OCI-LY1 (cell line): ENCODE data around the gene RNF144B.

Experiments used
- H2AFZ ChIP-seq: fragments of 200-600 bp; sonication (generic), shearing (Covaris generic); 2 replicates; pipeline ENCODE4 v1.6.0; 2014; ENCODE audit warnings: antibody characterized with exemption, mild to moderate bottlenecking, low read length
- H3F3A ChIP-seq: fragments of 200-600 bp; sonication (generic), shearing (Covaris generic); 2 replicates; pipeline ENCODE4 v1.6.0; 2014; ENCODE audit warnings: mild to moderate bottlenecking, antibody characterized with exemption, low read length, moderate library complexity; ENCODE audit not compliant: insufficient read depth
- H3K27ac ChIP-seq: fragments of 200-600 bp; sonication (generic); 2 replicates; pipeline ENCODE4 v1.5.1; 2014; ENCODE audit warnings: low read length, mixed run types, mild to moderate bottlenecking, low read depth; ENCODE audit not compliant: poor library complexity, severe bottlenecking
- H3K27me3 ChIP-seq: fragments of 200-600 bp; sonication (generic); 2 replicates; pipeline ENCODE4 v1.6.0; 2014; ENCODE audit warnings: antibody characterized with exemption, mild to moderate bottlenecking, low read length, moderate library complexity; ENCODE audit not compliant: insufficient read depth
- H3K36me3 ChIP-seq: fragments of 200-600 bp; sonication (generic); 2 replicates; pipeline ENCODE4 v1.6.1; 2014; ENCODE audit warnings: mild to moderate bottlenecking, antibody characterized with exemption, low read length, moderate library complexity, mixed read lengths; ENCODE audit not compliant: insufficient read depth
- H3K4me1 ChIP-seq: fragments of 200-600 bp; sonication (generic); 2 replicates; pipeline ENCODE4 v1.5.1; 2014; ENCODE audit warnings: mild to moderate bottlenecking, low read length, moderate library complexity; ENCODE audit not compliant: insufficient read depth, severe bottlenecking
- H3K4me2 ChIP-seq: fragments of 200-600 bp; sonication (generic), shearing (Covaris generic); 2 replicates; pipeline ENCODE4 v1.6.1; 2014; ENCODE audit warnings: low read length
- H3K4me3 ChIP-seq: fragments of 200-600 bp; sonication (generic); 2 replicates; pipeline ENCODE4 v1.5.1; 2014; ENCODE audit warnings: low read length, low read depth, mild to moderate bottlenecking, mixed read lengths; ENCODE audit not compliant: poor library complexity, severe bottlenecking
- H3K79me2 ChIP-seq: fragments of 200-600 bp; shearing (Covaris generic); 2 replicates; pipeline ENCODE4 v1.6.1; 2016; ENCODE audit warnings: mixed run types, low read length, mixed read lengths; ENCODE audit not compliant: insufficient read depth
- H3K9ac ChIP-seq: fragments of 200-600 bp; sonication (generic), shearing (Covaris generic); 2 replicates; pipeline ENCODE4 v1.6.1; 2014; ENCODE audit warnings: mild to moderate bottlenecking, low read length, mixed read lengths
- H3K9me2 ChIP-seq: fragments of 200-600 bp; sonication (generic), shearing (Covaris generic); 2 replicates; pipeline ENCODE4 v1.6.1; 2014; ENCODE audit warnings: low read depth, mild to moderate bottlenecking, low read length, mixed read lengths
- H3K9me3 ChIP-seq: fragments of 200-600 bp; shearing (Covaris generic); 2 replicates; pipeline ENCODE4 v1.6.1; 2014; ENCODE audit warnings: low read length, mixed read lengths
- H4K20me1 ChIP-seq: fragments of 200-600 bp; sonication (generic), shearing (Covaris generic); 2 replicates; pipeline ENCODE4 v1.6.0; 2016; ENCODE audit warnings: mild to moderate bottlenecking, low read length; ENCODE audit not compliant: insufficient read depth
- CTCF ChIP-seq: fragments of 200-600 bp; sonication (generic), shearing (Covaris generic); IDR thresholded peaks from 2 replicates; pipeline ENCODE4 v1.5.1; 2017; ENCODE audit warnings: mild to moderate bottlenecking, antibody characterized with exemption, low read length, moderate library complexity, mixed read lengths
- EZH2 ChIP-seq: fragments of 200-600 bp; sonication (generic), shearing (Covaris generic); IDR thresholded peaks from 2 replicates; pipeline ENCODE4 v1.8.0; 2017; ENCODE audit warnings: borderline replicate concordance, mixed run types, mild to moderate bottlenecking, antibody characterized with exemption, low read length, moderate library complexity, mixed read lengths

RNF144B gene

GRCh38 chr6:18507018-18507415 is 119.9 kb downstream of the RNF144B start:
- Histone ChIP-seq H3K27me3 (no peaks in the 10 kb centered on the region), H3K4me1 (peaks cover 9% of the 10 kb centered on the region), H3K4me3 (no peak overlapping the region), H3F3A (no peaks in the 10 kb centered on the region), H3K4me2 (no peak overlapping the region), H3K79me2 (no peaks in the 10 kb centered on the region), H2AFZ (no peak overlapping the region), H3K9ac (no peak overlapping the region), H3K27ac (no peak overlapping the region), H3K36me3 (no peaks in the 10 kb centered on the region), H4K20me1 (no peaks in the 10 kb centered on the region), H3K9me2 (no peaks in the 10 kb centered on the region), H3K9me3 (no peaks in the 10 kb centered on the region)
- TF ChIP-seq EZH2 (no peak), CTCF (no peak)

- Histone ChIP-seq H3K9me3 (no peaks in the 10 kb centered on the region), H3K79me2 (no peaks in the 10 kb centered on the region), H3K9ac (no peak overlapping the region), H3K4me3 (no peak overlapping the region), H4K20me1 (no peaks in the 10 kb centered on the region), H3K27me3 (no peaks in the 10 kb centered on the region), H2AFZ (no peak overlapping the region), H3K4me1 (peaks cover 9% of the 10 kb centered on the region), H3K27ac (no peak overlapping the region), H3K36me3 (no peaks in the 10 kb centered on the region), H3K4me2 (no peak overlapping the region), H3F3A (no peaks in the 10 kb centered on the region), H3K9me2 (no peaks in the 10 kb centered on the region)
- TF ChIP-seq CTCF, result no peak
These were observed 120.4 kb downstream of the RNF144B start for GRCh38 chr6:18507561-18507960.

- Histone ChIP-seq H3K4me2 (no peak overlapping the region), H4K20me1 (no peaks in the 10 kb centered on the region), H3K36me3 (no peaks in the 10 kb centered on the region), H3K9ac (no peak overlapping the region), H2AFZ (no peak overlapping the region), H3K4me1 (no peaks in the 10 kb centered on the region), H3K79me2 (no peaks in the 10 kb centered on the region), H3K9me3 (no peaks in the 10 kb centered on the region), H3K4me3 (no peak overlapping the region), H3F3A (no peaks in the 10 kb centered on the region), H3K9me2 (no peaks in the 10 kb centered on the region), H3K27me3 (no peaks in the 10 kb centered on the region), H3K27ac (no peak overlapping the region)
- TF ChIP-seq EZH2 (no peak), CTCF (no peak)
These were observed 122.9 kb downstream of the RNF144B start for GRCh38 chr6:18509871-18510643.
